ENCODE measurements around the gene ALG5. TPM values are rescaled to one million over a fixed set of nuclear protein-coding genes. Genes with fewer than 3 reads are reported as not detected.
A peak's percentile ranks its signal among the peaks of the same experiment; 100 is the strongest.

Gene ALG5
- total RNA-seq, 6 donors from 2014 or later: 7.2 to 45.9 (median 30.0) TPM

DNA sequence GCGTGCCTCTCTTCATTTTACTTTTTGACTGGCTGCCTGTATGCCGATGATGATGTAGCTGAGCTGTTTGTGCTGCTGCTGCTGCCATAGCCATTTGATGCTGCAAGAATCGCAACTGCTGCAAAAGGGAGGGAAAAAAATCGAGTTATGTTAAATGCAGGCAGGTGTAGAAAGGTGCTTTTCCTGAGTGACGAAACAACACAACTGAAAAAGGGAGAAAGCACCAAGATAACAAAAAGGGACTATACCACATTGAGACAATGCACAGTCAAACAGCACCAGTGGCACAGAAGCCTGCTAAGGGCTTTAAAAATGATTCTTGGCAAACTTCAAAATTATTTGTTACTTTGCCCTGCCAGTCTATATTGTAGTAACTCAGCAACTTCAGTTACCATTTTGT, 10.6 kb upstream of the ALG5 start:
- no peaks in the 10 kb centered on the region for H3K4me1 ChIP-seq
- no peak overlapping the region for H3K4me3 ChIP-seq
- 82 to 85% methylated on average over 5 of the region's 5 CpGs for WGBS, 2 donors
- TF ChIP-seq POLR2AphosphoS5 (IDR thresholded peaks at IDR 0.05) (no peak), POLR2A (IDR thresholded peaks at IDR 0.05) (no peak), EP300 (IDR thresholded peaks at IDR 0.05) (no peak)
- TF ChIP-seq, protein P1, sequence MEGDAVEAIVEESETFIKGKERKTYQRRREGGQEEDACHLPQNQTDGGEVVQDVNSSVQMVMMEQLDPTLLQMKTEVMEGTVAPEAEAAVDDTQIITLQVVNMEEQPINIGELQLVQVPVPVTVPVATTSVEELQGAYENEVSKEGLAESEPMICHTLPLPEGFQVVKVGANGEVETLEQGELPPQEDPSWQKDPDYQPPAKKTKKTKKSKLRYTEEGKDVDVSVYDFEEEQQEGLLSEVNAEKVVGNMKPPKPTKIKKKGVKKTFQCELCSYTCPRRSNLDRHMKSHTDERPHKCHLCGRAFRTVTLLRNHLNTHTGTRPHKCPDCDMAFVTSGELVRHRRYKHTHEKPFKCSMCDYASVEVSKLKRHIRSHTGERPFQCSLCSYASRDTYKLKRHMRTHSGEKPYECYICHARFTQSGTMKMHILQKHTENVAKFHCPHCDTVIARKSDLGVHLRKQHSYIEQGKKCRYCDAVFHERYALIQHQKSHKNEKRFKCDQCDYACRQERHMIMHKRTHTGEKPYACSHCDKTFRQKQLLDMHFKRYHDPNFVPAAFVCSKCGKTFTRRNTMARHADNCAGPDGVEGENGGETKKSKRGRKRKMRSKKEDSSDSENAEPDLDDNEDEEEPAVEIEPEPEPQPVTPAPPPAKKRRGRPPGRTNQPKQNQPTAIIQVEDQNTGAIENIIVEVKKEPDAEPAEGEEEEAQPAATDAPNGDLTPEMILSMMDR (IDR thresholded peaks at IDR 0.05): no peak
- no peaks in the 10 kb centered on the region for H3K9me3 ChIP-seq
- H3K27me3 ChIP-seq: no peaks in the 10 kb centered on the region
- no peak for ATAC-seq (ENCODE audit: low FRiP score in 2 of 2)
- H3K27ac ChIP-seq: no peak overlapping the region
- DNase-seq: no peak
- peaks cover 23 to 97% (median 47%) of the 10 kb centered on the region in 4 donors for H3K36me3 ChIP-seq

DNA sequence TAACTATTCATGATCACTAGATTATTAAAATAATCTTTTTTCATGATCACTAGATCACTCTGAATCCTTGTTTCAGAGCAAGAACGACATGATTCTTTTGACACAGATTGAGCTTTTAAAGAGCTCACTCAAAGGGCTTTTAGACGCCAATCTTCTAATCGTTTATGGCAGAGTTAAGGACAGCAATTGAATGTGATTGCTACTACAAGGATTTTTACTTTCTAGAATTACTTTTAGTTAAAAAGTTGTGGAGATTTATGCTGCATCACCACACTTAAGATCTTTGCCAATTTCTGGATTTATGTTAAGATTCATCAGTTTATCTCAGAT, 2.7 kb upstream of the ALG5 start:
- no peak for ATAC-seq (ENCODE audit: low FRiP score in 2 of 2)
- Histone ChIP-seq H3K4me3 (peak overlapping the region in 2 of 4 donors; percentile 68 to 77), H3K36me3 (peaks cover 0 to 44% (median 26%) of the 10 kb centered on the region in 4 donors), H3K27ac (peak overlapping the region in 1 of 4 donors; percentile 99), H3K4me1 (peaks cover 11 to 26% (median 21%) of the 10 kb centered on the region in 4 donors), H3K9me3 (no peaks in the 10 kb centered on the region), H3K27me3 (no peaks in the 10 kb centered on the region)
- DNase-seq: no peak
- TF ChIP-seq POLR2AphosphoS5 (IDR thresholded peaks at IDR 0.05) (no peak), EP300 (IDR thresholded peaks at IDR 0.05) (no peak), POLR2A (IDR thresholded peaks at IDR 0.05) (no peak)
- TF ChIP-seq, protein P1 (IDR thresholded peaks at IDR 0.05): no peak
- 35 to 39% methylated on average over 3 of the region's 3 CpGs for WGBS, 2 donors

DNA sequence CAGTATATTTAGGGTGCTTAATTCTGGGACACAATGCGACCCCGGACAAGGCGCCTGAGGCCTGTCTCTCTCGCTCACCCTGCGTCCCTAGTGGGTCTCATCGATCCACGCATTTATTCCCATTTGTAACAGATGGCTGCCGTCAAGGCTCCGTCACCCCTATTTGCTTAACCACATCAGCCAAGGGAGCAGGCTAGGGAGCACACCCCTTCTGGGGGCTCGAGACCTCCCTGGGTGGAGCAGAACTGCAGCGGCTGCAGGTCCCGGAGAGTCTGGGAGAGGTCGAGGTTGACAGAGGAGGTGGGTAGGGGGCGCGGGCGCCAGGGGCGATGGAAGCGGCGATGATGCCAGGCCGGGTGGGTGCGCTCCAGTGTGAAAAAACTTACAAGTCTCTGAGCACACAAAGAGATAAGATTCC, 507 bp downstream of the ALG5 start:
- peaks cover 11 to 32% (median 21%) of the 10 kb centered on the region in 4 donors for H3K4me1 ChIP-seq
- ATAC-seq (ENCODE audit: low FRiP score in 2 of 2) (no peak), DNase-seq (peak; percentile 24 to 87)
- no peaks in the 10 kb centered on the region for H3K9me3 ChIP-seq
- no peak for TF ChIP-seq EP300 (IDR thresholded peaks at IDR 0.05)
- no peak for TF ChIP-seq POLR2A (IDR thresholded peaks at IDR 0.05)
- TF ChIP-seq, protein P1 (IDR thresholded peaks at IDR 0.05): no peak
- no peak for TF ChIP-seq POLR2AphosphoS5 (IDR thresholded peaks at IDR 0.05)
- H3K27ac ChIP-seq: peak overlapping the region; percentile 98 to 99 (median 98)
- 0 to 1% methylated on average over 21 of the region's 21 CpGs for WGBS, 2 donors
- H3K36me3 ChIP-seq: peaks cover 5 to 30% (median 9%) of the 10 kb centered on the region in 4 donors
- H3K27me3 ChIP-seq: no peaks in the 10 kb centered on the region
- peak overlapping the region; percentile 68 to 98 (median 86) for H3K4me3 ChIP-seq

DNA sequence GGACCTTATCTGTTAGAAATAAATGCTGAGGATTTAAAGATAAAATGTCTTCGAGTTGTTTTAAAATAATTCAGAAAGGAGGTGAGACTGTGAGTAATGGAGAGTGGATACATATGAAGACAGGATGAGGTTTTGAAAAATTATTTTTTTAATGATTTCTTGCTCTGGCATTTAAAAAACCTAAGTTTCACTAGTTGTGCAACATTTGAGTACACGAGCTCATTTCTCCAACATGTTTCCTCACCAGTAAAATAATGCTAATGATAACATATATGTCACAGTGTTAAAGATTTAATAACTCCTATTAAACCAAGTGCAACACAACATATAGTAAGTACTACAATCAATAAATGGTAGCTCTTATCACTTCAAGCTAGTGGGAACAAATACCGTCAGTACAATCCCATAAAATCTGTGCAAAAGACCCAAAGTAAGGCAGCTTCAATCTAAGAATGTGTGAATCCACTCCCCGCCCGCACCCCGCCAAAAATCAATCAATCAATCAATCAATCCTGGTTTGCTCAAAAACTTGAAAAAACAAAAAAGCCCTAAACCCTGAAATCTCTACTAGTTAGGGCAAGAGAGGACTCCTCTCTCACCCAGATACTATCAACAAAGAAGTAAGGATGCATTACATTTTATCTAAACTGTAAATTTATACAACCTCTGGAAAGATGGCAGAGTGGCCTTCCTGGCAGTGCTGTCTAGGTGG, 1.3 kb downstream of the ALG5 start:
- H3K27ac ChIP-seq: peak overlapping the region in 2 of 4 donors; percentile 98
- ATAC-seq (ENCODE audit: low FRiP score in 2 of 2) (no peak), DNase-seq (no peak)
- H3K4me3 ChIP-seq: peak overlapping the region in 3 of 4 donors; percentile 68 to 96 (median 77)
- peaks cover 9 to 29% (median 11%) of the 10 kb centered on the region in 4 donors for H3K36me3 ChIP-seq
- no peaks in the 10 kb centered on the region for H3K9me3 ChIP-seq
- peaks cover 11 to 32% (median 21%) of the 10 kb centered on the region in 4 donors for H3K4me1 ChIP-seq
- H3K27me3 ChIP-seq: no peaks in the 10 kb centered on the region
- TF ChIP-seq EP300 (IDR thresholded peaks at IDR 0.05) (no peak), POLR2AphosphoS5 (IDR thresholded peaks at IDR 0.05) (no peak), POLR2A (IDR thresholded peaks at IDR 0.05) (no peak)
- TF ChIP-seq, protein P1 (IDR thresholded peaks at IDR 0.05): no peak
- 57 to 59% methylated on average over 6 of the region's 6 CpGs for WGBS, 2 donors
